AG09309 (cell line): Measurements from ENCODE around the gene UST.

Experiments
- DNase-seq: peaks from one replicate; pipeline ENCODE4 v3.0.0-alpha.2; 2010; ENCODE audit warnings: low read depth
- H3K4me3 ChIP-seq: 2 replicates; pipeline ENCODE4 v1.5.1; 2011; ENCODE audit warnings: mild to moderate bottlenecking, low read depth, low read length, moderate library complexity; ENCODE audit not compliant: control insufficient read depth
- CTCF ChIP-seq: IDR thresholded peaks from 2 replicates; pipeline ENCODE4 v1.5.1; 2011; ENCODE audit warnings: mild to moderate bottlenecking, low read depth, low read length, inconsistent platforms; ENCODE audit not compliant: insufficient read depth, control insufficient read depth; ENCODE audit errors: missing control alignments

The UST gene

GRCh38 chr6:149108749-149109100 is 361.9 kb downstream of the UST start:
- no peak for DNase-seq
- no peak overlapping the region for H3K4me3 ChIP-seq
- no peak for TF ChIP-seq CTCF

GRCh38 chr6:149109397-149110070 is 362.7 kb downstream of the UST start:
- DNase-seq = no peak
- TF ChIP-seq CTCF = no peak
- H3K4me3 ChIP-seq = no peak overlapping the region

GRCh38 chr6:149111556-149112115 is 364.8 kb downstream of the UST start:
- no peak for DNase-seq
- TF ChIP-seq CTCF = no peak
- no peak overlapping the region for H3K4me3 ChIP-seq

- H3K4me3 ChIP-seq = no peak overlapping the region
- no peak for DNase-seq
- no peak for TF ChIP-seq CTCF
Observed at GRCh38 chr6:149112976-149113375, 366.1 kb downstream of the UST start.

- no peak for TF ChIP-seq CTCF
- DNase-seq = no peak
- no peak overlapping the region for H3K4me3 ChIP-seq
Observed at GRCh38 chr6:149114167-149114566, 367.3 kb downstream of the UST start.

DNA sequence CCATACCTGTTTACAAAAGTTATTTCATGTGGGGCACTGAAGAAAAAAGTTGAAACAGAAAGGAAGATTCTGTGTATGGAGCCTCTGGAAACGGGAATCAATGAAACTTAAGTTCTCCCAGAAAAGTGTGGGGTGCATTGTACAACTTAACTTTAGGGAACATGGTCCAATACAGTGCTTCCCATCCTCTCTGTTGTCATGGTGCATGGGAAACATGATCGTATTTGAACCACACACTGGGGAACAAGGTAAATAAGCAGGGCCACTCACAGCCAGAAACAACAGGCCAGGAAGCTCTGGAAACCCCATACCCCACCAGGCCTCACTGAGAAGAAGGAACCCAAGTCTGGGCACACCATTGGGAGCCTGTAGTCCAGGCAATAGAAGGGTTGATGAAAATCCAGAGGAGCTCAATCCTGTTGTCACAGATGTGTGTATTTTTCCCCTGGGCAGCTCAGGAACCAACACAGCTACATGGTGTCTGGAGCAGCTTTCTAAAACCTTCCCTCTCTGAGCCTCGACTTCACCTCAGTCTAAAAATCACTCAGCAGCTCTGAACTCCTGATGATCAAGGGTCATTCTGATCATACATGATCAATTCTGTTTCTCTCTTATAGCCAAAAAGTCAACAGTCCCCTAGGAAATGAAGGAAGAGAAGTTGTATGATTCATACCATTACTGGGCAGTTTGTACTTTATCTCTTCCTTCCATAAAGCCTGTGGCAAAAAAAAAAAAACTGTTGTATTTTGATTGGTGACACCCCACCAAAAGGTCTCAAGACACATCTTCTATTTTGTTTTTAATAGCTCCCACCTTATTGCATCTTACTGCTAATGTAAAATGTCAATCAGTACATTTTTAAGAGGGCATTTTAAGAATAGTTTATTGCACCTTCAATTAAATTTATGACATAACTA is 372.2 kb downstream of the UST start:
- no peak for DNase-seq
- H3K4me3 ChIP-seq = no peak overlapping the region
- TF ChIP-seq CTCF = no peak
